Adipocyte (in vitro differentiated cells): ENCODE measurements around the gene TRPM6.
"Not testable (repeated sequence)": the region's sequence is repeated elsewhere in the genome, so short reads cannot be mapped to it uniquely, and the experiment has no call there.

Experiments
- DNase-seq: peaks from one replicate; pipeline ENCODE4 v3.0.0-alpha.2; 2015; ENCODE audit warnings: low read depth
- H3K27me3 ChIP-seq: replicated peaks from 2 replicates; pipeline ENCODE4 v1.7.0; 2013; ENCODE audit warnings: mild to moderate bottlenecking, low read length, moderate library complexity; ENCODE audit not compliant: control insufficient read depth, insufficient read depth
- H3K36me3 ChIP-seq: 2 replicates; pipeline ENCODE4 v1.7.0; 2013; ENCODE audit warnings: low read length, mild to moderate bottlenecking, moderate library complexity; ENCODE audit not compliant: control insufficient read depth, insufficient read depth, severe bottlenecking
- H3K4me1 ChIP-seq: 2 replicates; pipeline ENCODE4 v1.7.0; 2013; ENCODE audit warnings: mild to moderate bottlenecking, low read length, moderate library complexity; ENCODE audit not compliant: control insufficient read depth, insufficient read depth
- H3K4me3 ChIP-seq: 2 replicates; pipeline ENCODE4 v1.7.0; 2013; ENCODE audit warnings: mild to moderate bottlenecking, low read length, moderate library complexity
- H3K9ac ChIP-seq: 2 replicates; pipeline ENCODE4 v1.7.0; 2013; ENCODE audit warnings: mild to moderate bottlenecking, low read length, moderate library complexity
- H3K9me3 ChIP-seq: 2 replicates; pipeline ENCODE4 v1.7.0; 2013; ENCODE audit warnings: mild to moderate bottlenecking, low read length, moderate library complexity; ENCODE audit not compliant: control insufficient read depth

Gene TRPM6, protein sequence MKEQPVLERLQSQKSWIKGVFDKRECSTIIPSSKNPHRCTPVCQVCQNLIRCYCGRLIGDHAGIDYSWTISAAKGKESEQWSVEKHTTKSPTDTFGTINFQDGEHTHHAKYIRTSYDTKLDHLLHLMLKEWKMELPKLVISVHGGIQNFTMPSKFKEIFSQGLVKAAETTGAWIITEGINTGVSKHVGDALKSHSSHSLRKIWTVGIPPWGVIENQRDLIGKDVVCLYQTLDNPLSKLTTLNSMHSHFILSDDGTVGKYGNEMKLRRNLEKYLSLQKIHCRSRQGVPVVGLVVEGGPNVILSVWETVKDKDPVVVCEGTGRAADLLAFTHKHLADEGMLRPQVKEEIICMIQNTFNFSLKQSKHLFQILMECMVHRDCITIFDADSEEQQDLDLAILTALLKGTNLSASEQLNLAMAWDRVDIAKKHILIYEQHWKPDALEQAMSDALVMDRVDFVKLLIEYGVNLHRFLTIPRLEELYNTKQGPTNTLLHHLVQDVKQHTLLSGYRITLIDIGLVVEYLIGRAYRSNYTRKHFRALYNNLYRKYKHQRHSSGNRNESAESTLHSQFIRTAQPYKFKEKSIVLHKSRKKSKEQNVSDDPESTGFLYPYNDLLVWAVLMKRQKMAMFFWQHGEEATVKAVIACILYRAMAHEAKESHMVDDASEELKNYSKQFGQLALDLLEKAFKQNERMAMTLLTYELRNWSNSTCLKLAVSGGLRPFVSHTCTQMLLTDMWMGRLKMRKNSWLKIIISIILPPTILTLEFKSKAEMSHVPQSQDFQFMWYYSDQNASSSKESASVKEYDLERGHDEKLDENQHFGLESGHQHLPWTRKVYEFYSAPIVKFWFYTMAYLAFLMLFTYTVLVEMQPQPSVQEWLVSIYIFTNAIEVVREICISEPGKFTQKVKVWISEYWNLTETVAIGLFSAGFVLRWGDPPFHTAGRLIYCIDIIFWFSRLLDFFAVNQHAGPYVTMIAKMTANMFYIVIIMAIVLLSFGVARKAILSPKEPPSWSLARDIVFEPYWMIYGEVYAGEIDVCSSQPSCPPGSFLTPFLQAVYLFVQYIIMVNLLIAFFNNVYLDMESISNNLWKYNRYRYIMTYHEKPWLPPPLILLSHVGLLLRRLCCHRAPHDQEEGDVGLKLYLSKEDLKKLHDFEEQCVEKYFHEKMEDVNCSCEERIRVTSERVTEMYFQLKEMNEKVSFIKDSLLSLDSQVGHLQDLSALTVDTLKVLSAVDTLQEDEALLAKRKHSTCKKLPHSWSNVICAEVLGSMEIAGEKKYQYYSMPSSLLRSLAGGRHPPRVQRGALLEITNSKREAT (N-terminal part only)

DNA sequence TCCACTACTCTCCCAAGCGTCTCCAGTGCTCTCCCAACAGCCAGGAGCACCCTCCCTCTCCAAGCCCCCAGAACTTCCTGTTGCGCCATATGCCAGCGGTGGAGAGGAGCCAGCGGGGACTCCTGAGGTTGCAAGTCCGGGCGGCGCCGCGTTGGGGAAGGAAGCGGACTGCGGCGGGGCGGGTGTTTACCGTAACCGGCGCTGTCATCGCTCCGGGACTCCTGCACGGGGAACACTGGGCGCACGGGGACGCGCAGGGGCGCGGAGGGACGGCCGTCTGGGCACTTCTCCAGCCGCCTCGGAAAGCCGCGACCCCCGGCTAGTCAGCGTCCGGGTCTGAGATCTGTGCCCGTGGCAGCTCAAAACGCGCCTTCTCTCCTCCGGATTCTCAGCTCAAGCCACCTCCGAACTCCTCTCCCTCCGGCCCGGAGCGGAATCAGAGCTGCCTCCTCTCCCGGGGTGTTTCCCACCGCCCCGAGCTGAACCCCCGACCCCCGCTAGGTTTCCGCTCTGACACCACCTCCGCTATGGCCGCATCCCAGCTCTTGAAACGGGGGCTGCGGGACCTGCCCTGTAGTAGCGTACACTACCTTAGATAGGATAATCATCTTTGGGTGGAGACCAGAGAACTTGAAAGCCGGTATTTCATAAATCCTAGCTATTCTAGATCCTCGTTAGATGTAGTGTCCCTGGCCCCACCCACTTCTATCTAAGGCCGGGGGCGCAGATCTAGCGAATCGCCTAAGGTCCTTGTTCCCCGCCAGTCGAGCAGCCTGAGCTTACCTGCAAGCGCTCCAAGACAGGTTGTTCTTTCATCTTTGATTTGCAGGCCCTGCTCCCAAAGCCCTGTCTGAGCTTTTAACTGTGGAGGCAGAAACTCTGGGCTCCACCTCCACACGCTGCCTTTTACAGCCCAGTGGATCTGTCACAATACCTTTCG is at the start of gene TRPM6:
TSS of gene TRPM6 (minus strand) at position 881 of the 940 bp plus-strand sequence. CDS start at position 816, 65 bp downstream.
- peak within 1 kb of the TSS; percentile 64 for H3K9ac ChIP-seq
- H3K9me3 ChIP-seq: peaks cover 9% of the 10 kb centered on the region
- H3K4me1 ChIP-seq: peaks cover 4% of the 10 kb centered on the region
- H3K4me3 ChIP-seq: peak within 1 kb of the TSS; percentile 79
- no peaks in the 10 kb centered on the region for H3K36me3 ChIP-seq
- DNase-seq: peak; percentile 94
- peaks cover 8% of the 10 kb centered on the region for H3K27me3 ChIP-seq

DNA sequence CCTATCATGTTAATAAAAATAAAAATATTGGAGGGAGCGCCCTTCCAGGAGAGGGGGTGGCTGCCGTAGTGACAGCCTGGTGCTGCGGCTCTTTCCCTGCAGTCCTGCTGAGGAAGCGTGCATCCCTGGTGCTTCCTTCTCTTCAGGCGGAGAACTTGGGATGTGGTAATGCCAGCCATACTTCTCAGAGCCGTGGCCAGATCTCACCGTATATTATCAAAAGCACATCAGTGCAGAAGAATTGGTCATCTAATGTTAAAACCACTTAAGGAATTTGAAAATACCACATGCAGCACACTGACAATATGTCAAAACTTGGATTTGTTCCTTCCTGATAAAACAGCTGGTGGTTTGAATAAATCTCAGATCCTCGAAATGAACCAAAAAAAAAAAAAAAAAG is 47.3 kb upstream of the TRPM6 start:
- Histone ChIP-seq H3K36me3 (no peaks in the 10 kb centered on the region), H3K27me3 (no peaks in the 10 kb centered on the region), H3K9me3 (peaks cover 13% of the 10 kb centered on the region), H3K4me3 (no peak overlapping the region), H3K9ac (no peak overlapping the region), H3K4me1 (peaks cover 3% of the 10 kb centered on the region)
- DNase-seq: peak; percentile 6

DNA sequence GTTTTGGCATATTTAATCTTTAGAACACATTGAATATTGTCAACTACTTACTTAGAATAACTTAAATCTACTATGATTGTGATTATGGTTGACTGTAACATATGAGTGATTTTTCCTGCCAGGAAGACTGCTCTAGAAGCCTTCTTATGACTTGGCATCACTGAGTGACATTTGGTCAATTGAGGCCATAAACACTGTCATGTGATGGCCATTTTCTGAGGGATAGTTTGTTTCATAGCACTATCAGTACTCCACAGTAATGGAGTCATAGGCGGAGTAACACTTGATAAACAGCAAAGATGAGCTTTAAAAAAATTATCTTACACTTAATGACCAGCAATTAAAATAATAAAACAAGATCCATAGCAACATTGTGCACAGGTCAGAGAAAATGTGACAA is 34.0 kb upstream of the TRPM6 start:
- Histone ChIP-seq H3K9ac (no peak overlapping the region), H3K27me3 (no peaks in the 10 kb centered on the region), H3K4me3 (no peak overlapping the region), H3K36me3 (no peaks in the 10 kb centered on the region), H3K4me1 (no peaks in the 10 kb centered on the region), H3K9me3 (no peaks in the 10 kb centered on the region)
- no peak for DNase-seq

DNA sequence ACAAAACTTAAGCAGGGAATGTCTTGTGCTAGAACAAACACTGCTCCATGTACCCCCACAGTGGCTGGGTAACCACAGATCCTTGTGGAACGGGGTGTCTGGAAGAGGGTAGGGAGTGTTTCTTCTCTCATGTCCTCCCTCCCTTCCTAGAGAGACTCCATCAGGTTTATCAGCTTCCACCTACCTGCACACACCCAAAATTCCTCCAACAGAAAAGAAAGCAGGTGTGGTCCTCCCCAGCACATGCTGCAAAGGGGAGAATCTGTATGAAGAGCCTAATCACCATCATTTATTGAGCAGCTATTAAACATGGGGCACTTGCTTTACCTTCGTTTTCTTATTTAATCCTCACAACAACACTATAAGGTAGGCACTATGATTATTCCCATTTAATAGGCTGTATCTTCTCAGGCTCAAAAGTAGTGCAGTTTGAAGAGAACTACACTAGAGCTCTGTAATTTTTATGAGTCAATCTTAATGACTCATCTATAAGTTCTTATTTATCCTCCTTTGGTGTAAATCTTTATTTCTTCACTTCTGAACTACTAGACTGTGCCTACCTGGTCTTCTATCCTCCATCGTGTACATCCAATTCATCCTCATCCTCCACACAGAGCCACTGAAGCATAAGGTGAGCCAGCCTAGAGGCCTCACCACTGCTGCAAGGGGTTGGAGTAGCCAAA is 33.4 kb upstream of the TRPM6 start:
- no peak for DNase-seq
- Histone ChIP-seq H3K4me3 (no peak overlapping the region), H3K4me1 (no peaks in the 10 kb centered on the region), H3K36me3 (no peaks in the 10 kb centered on the region), H3K27me3 (no peaks in the 10 kb centered on the region), H3K9ac (no peak overlapping the region), H3K9me3 (no peaks in the 10 kb centered on the region)

DNA sequence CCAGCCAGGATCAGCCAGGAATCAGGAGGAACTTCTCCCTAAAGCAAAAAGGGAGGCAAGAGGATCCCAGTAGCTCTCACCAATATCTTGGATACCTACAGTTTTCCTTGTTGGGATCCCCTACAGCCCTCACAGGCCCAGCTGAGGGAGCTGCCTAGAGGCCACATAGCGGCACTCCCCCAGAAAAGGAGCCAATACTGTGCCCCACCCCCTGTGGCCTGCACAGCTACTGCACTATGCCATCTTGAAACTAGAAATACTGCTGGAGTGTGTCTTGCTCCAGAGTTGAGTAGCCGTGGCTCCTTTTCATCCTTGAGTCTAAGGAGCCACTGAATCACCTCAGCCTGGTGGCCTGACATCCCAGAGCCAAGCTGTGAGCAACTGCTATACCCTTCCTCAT is 22.3 kb upstream of the TRPM6 start:
- Histone ChIP-seq H3K27me3 (peaks cover 5% of the 10 kb centered on the region), H3K9me3 (peaks cover 6% of the 10 kb centered on the region), H3K4me1 (no peaks in the 10 kb centered on the region), H3K4me3 (no peak overlapping the region), H3K9ac (no peak overlapping the region), H3K36me3 (no peaks in the 10 kb centered on the region)
- no peak for DNase-seq

DNA sequence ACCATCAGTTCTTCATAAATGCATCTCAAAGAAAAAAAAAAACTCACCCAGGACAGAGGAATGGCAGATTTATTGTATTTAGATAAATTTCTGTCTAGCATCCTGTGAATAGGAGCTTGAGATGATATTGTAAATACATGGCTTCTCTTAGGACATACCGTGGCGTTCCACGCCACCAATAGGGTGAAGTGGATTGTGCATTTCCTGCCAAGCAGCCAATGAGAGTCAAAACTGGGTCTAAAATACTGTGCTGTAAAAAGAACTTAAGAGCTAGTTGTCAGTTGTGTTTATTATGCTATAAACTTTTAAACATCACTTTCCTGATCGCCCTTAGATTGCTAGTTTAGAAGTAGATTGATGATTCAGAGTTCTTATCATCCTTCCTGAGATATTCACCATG is 20.9 kb upstream of the TRPM6 start:
- Histone ChIP-seq H3K9ac (no peak overlapping the region), H3K36me3 (no peaks in the 10 kb centered on the region), H3K4me1 (no peaks in the 10 kb centered on the region), H3K27me3 (peaks cover 5% of the 10 kb centered on the region), H3K4me3 (no peak overlapping the region), H3K9me3 (peaks cover 6% of the 10 kb centered on the region)
- DNase-seq: no peak

DNA sequence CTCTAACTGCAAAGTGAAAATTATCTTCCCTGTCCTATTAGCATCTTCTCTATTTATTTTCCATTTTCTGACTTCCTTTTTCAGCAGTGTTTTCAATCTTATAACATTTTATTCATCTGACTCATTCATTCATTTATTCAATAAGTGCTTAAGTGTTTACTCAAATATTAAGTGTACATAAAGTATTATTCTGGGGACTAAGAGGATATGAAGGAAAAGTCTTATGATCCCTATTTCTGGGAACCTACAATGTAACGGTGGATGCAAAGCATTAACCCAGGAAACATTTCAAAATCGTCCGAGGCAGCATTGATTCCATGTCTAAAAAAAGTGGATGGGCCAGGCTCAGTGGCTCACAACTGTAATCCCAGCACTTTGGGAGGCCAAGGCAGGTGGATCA is 19.4 kb upstream of the TRPM6 start:
- H3K4me3 ChIP-seq: no peak overlapping the region
- no peaks in the 10 kb centered on the region for H3K36me3 ChIP-seq
- H3K9ac ChIP-seq: no peak overlapping the region
- H3K9me3 ChIP-seq: peaks cover 5% of the 10 kb centered on the region
- H3K27me3 ChIP-seq: peaks cover 5% of the 10 kb centered on the region
- DNase-seq: no peak
- H3K4me1 ChIP-seq: no peaks in the 10 kb centered on the region

DNA sequence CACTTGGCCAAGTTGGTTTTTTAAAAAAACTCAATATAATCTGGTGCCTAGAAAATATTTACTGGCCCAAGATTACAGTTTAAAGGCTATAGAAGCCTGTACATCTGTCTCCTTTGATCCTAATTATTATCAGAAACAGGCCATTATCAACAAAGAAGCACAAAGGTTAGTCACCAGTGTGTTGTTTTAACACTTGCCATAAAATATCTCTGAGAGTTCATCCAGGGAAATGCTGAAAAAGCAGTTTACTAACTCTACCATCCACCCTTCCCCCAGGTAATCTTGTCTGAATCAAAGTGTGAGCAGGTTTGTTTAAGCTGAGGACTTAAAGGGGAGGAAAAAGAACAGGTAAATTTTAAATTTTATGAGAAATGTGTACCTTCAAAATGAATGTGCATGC is 13.3 kb upstream of the TRPM6 start:
- DNase-seq: no peak
- Histone ChIP-seq H3K9me3 (no peaks in the 10 kb centered on the region), H3K36me3 (no peaks in the 10 kb centered on the region), H3K9ac (no peak overlapping the region), H3K4me3 (no peak overlapping the region), H3K4me1 (no peaks in the 10 kb centered on the region), H3K27me3 (peaks cover 7% of the 10 kb centered on the region)

DNA sequence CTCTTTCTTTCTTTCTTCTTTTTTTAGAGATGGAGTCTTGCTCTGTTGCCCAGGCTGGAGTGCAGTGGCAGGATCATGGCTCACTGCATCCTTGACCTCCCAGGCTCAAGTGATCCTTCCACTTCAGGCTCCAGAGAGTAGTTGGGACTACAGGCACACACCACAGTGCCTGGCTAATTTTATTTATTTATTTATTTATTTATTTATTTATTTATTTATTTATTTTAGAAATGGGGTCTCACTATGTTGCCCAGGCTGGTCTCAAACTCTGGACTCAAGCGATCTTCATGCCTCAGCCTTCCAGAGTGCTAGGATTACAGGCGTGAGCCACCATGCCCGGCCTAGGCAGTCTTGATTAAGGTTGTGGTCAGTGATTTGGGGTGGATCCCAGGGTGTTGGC is 728 bp upstream of the TRPM6 start:
- not testable (repeated sequence) for H3K9ac ChIP-seq, H3K36me3 ChIP-seq, DNase-seq, H3K4me3 ChIP-seq, H3K9me3 ChIP-seq, H3K4me1 ChIP-seq, H3K27me3 ChIP-seq

DNA sequence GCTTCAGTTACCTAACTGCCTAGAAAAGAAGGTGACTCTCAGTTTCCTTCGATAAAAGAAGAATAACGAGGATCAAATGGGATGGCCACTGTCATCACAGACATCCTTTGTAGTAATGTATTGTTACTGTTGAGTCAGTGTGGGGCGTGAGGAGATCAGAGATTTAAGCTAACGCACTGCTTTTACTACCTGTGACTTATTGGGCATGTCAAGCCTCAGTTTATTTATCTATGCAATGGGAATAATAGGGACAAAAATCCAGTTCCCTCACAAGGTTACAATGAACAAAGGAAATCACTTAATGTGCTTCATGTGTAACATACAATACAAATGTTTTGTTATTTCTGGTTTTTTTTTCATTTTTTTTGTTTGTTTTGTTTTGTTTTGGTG is 255 bp upstream of the TRPM6 start:
- H3K4me3 ChIP-seq: peak overlapping the region; percentile 79
- H3K9ac ChIP-seq: no peak overlapping the region
- peaks cover 4% of the 10 kb centered on the region for H3K4me1 ChIP-seq
- DNase-seq: no peak
- peaks cover 6% of the 10 kb centered on the region for H3K9me3 ChIP-seq
- H3K27me3 ChIP-seq: peaks cover 8% of the 10 kb centered on the region
- H3K36me3 ChIP-seq: no peaks in the 10 kb centered on the region
